HTERT RPE-1 (cell line): ENCODE data around the gene NUMB.
"Not testable (repeated sequence)": the region's sequence is repeated elsewhere in the genome, so short reads cannot be mapped to it uniquely, and the experiment has no call there.

ENCODE experiments used
- in situ Hi-C: fragments of 300-500 bp; cut with MboI; formaldehyde crosslinking; loops from 4 replicates; pipeline ENCODE4 v1.14.3; 2020; ENCODE audit warnings: low sequenced_read_pairs

Gene NUMB

DNA sequence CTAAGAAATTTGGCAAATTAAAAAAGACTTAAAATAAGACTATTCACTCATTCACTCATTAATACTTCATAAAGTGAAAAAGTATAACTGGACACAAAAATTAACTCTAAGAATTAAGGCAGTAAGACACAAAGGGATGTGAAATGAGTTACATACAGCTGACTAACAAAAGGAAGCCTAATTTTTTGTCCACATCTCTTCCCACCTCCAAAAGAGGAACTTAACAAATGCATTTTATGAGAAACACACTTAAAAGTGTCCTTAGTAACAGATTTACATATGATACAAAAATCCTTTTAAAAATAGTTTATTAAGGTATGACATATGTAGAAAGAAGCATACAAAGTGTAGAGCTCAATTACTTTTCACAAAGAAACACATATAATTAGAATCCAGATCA is 88.9 kb downstream of the NUMB start:
- in situ Hi-C loops = no loop called here

DNA sequence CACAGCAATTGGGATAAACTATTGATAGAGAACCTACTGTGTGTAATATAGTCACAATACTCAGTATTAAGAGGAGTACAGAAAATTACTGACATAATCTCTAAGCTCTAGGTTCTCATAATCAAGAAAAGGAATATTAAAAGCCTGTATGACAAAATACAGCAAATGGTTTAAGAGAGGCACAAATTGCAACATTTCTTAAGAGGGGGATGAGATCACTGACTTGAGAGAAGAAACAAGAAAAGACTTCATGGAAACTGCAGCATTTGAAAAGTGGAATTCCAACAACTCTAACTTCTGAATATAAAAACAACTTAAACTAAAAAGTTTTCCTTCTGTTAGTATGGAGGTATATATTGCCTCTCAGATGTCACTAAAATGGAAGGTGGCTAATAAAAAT is 89.7 kb downstream of the NUMB start:
- in situ Hi-C loops = no loop called here

DNA sequence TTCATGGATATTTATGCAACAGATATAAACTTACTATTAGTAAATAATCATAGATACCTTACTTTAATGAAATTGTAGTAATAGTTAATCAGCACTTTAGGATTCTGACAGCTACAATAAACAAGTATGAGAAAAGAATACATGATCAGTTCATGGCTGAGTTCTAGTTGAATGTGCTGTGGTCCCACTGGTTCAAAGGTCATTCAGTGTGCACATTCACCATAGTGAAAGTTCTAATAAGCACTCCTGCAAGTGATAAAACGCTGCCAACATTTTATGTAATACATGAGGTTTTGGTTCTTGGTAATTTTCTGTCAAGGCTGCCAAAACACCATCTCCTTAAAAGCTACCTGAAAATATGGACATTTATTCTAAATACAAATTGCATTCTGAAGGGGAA is 92.6 kb downstream of the NUMB start:
- in situ Hi-C loops = no loop called here

- in situ Hi-C loops = no loop called here
Observed at GRCh38 chr14:73364559-73364958, 93.8 kb downstream of the NUMB start.

GRCh38 chr14:73359445-73359844 is 98.9 kb downstream of the NUMB start:
- in situ Hi-C loops = no loop called here

- in situ Hi-C loops = no loop called here
Observed at GRCh38 chr14:73358187-73358586, 100.2 kb downstream of the NUMB start.

DNA sequence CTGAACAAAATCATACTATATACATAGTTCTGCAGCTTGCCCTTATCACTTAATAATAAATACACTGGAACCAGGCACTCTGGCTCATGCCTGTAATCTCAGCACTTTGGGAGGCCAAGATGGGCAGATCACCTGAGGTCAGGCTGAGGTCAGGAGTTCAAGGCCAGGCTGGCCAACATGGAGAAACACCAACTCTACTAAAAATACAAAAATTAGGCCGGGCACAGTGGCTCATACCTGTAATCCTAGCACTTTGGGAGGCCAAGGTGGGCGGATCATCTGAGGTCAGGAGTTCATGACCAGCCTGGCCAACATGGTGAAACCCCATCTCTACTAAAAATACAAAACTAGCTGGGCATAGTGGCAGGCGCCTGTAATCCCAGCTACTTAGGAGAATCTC is 109.3 kb downstream of the NUMB start:
- in situ Hi-C loops = not testable (repeated sequence)

DNA sequence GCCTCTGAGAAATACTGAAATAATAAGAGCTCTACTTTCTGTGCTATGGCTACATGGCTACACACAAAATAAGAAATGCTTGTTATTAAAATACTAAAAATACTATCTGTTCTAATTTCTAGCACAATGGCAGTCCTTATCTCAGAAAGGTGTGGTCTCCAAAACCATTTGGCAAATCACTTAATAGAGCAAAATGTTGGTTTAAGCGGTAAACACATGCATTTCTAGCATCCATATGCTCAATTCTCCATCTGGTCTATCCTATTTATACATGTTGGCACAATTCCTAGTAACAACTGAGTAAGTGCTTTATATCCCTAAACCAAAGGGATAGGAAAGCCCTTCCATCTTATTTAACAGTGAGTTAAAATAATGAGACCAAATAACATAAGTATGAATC is 114.0 kb downstream of the NUMB start:
- in situ Hi-C loops = no loop called here

GRCh38 chr14:73342670-73343069 is 115.7 kb downstream of the NUMB start:
- in situ Hi-C loops = no loop called here

DNA sequence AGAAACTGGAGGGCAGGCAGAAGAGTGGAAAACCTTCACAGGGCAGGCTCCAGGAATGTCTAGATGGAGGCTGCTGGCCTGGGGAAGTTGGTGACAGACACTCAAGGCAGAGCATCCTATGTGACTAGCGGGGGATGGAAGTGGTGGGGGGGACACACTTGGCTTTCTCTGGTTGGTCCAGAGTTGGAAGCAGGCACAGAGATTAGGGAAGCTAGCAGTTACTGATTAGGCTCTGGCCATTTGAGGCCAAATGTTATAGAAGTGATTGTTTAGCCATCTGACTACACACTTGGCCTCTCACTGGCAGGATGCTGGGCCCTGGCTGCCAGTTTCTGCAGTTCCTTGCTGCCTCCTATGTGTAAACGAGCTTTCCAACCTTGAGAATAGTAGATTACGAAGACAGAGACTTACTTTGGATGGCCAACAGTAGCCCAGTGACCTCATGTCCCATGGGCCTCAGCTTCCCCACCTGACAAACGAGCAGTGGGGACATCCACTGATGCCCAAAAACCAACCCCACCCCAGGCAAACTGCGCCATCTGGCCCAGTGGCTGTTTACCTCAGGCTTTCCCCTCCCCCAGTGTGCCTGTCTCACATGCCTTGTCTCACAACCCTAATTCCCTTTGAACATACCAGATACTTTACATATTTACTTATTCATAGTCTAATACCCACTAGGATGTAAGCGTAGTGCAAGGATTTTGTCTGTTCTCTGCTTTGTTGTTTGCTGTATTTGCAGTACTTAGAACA is 118.3 kb downstream of the NUMB start:
- in situ Hi-C loops = no loop called here

GRCh38 chr14:73339206-73339605 is 119.1 kb downstream of the NUMB start:
- in situ Hi-C loops = no loop called here

GRCh38 chr14:73338551-73338950 is 119.8 kb downstream of the NUMB start:
- in situ Hi-C loops = no loop called here

- in situ Hi-C loops = no loop called here
Observed at GRCh38 chr14:73333031-73333430, 125.3 kb downstream of the NUMB start.

DNA sequence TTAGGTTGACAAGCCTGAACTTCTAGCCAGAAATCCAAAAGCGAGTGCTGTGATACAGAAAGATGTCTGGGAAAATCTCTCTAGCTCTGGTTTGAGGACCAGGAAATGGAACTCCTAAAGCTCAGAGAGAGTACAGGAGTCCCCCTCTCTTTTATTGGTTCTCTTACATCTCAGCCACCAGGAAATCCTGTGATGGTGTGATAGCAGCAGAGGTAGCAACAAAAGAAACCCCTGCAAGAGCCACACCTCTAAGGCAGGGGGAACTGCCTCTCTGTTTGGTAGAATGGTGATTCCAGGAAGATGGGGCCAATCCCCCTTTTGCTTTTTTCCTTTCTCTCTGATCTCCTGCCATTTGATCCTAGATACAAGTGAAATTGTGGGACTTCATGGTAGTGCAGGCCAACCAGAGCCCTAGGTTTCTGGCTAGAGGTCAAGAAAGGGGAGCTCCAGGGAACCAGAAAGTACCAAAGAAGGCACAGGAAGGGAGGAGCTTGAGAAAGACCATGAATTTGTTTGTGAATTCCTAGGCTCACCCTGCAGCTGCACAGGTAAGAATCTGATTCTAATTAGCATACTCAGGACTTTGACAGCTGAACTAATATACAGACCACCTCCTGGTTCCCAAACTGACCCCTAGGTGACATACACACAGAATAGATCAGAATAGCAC is 132.6 kb downstream of the NUMB start:
- in situ Hi-C loops = no loop called here

DNA sequence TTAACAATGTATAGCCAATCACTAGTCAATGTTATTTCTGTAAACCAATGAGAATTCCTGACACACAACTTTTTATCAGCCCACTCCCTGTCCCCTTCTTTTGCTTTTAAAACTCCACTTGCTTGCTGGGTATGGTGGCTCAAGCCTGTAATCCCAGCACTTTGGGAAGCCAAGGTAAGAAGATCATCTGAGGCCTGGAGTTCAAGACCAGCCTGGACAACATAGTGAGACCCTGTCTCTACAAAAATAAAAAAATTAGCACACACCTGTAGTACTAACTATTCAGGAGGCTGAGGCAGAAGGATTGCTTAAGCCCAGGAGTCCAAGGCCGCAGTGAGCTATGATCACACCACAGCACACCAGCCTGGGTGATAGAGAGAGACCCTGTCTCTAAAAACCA is 133.3 kb downstream of the NUMB start:
- in situ Hi-C loops = no loop called here

GRCh38 chr14:73324533-73324932 is 133.8 kb downstream of the NUMB start:
- in situ Hi-C loops = no loop called here

GRCh38 chr14:73323896-73324399 is 134.4 kb downstream of the NUMB start:
- in situ Hi-C loops = no loop called here

DNA sequence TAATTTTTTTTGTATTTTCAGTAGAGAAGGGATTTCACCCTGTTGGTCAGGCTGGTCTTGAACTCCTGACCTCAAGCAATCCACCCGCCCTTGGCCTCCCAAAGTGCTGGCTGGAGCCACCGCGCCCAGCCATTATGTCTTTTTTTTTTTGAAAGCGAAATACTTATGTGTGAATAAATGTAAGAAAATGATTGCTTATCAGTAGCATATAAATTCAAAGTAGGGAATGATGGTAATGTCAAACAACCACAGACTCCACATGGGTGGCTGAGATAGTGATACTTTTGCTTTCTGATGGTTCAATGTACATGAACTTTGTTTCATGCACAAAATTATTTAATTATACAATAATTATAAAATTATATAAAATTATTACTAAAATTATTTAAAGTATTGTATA is 145.2 kb downstream of the NUMB start:
- in situ Hi-C loops = no loop called here

DNA sequence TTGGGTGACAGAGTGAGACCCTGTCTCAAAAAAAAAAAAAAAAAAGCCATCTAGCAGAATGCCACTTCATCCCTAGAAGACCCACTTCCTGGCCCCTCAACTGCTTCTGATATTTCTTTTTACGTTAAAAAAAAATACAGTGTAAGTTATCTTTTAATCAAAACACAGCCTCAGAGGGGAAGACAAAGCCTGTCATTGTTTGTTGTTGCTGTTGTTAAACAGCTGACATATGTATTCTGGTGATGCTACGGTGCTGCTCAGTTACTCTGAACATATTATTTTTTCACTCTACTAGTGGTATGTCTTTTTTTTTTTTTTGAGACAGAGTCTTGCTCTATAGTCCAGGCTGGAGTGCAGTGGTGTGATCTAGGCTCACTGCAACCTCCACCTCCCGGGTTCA is 145.7 kb downstream of the NUMB start:
- in situ Hi-C loops = no loop called here

DNA sequence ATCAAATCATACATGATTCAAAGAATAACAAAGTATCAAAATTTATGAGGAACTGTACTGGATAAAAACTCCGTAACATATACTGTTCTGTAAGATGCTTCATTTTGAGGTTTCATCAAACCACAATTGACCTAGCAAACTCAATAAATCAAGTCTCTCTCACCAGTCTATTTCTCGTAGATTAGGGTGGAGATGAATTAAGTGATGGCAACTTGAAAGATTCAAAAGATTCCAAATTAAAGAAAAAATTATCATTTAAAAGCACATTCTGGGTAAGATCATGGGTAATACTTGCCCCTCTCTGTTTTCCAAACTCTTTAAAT is 146.7 kb downstream of the NUMB start:
- in situ Hi-C loops = no loop called here

DNA sequence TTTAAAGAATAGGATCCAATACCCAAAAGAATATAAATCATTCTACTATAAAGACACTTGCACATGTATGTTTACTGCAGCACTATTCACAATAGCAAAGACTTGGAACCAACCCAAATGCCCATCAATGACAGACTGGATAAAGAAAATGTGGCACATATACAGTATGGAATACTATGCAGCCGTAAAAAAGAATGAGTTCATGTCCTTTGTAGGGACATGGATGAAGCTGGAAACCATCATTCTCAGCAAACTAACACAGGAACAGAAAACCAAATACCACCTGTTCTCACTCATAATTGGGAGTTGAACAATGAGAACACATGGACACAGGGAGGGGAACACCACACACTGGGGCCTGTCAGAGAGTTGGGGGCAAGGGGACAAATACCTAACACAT is 149.1 kb downstream of the NUMB start:
- in situ Hi-C loops = not testable (repeated sequence)

GRCh38 chr14:73307261-73307660 is 151.1 kb downstream of the NUMB start:
- in situ Hi-C loops = no loop called here

GRCh38 chr14:73305499-73305898 is 152.8 kb downstream of the NUMB start:
- in situ Hi-C loops = no loop called here
